ENCODE data around the gene CAPN14. TPM values are rescaled to one million over a fixed set of nuclear protein-coding genes. Genes with fewer than 3 reads are reported as not detected.

The CAPN14 gene
- polyA plus RNA-seq, 1 experiment, result 0.09 TPM

- Histone ChIP-seq H3K27me3 (ENCODE audit: control insufficient read depth, insufficient read depth, low read length) (no peaks in the 10 kb centered on the region), H3K4me3 (ENCODE audit: low read depth, low read length) (no peak overlapping the region), H3K9me3 (ENCODE audit: control insufficient read depth, insufficient read depth, low read length) (no peaks in the 10 kb centered on the region), H3K27ac (ENCODE audit: low read depth, low read length) (no peak overlapping the region)
- CTCF ChIA-PET, result no interaction called here
- TF ChIP-seq, protein P1, sequence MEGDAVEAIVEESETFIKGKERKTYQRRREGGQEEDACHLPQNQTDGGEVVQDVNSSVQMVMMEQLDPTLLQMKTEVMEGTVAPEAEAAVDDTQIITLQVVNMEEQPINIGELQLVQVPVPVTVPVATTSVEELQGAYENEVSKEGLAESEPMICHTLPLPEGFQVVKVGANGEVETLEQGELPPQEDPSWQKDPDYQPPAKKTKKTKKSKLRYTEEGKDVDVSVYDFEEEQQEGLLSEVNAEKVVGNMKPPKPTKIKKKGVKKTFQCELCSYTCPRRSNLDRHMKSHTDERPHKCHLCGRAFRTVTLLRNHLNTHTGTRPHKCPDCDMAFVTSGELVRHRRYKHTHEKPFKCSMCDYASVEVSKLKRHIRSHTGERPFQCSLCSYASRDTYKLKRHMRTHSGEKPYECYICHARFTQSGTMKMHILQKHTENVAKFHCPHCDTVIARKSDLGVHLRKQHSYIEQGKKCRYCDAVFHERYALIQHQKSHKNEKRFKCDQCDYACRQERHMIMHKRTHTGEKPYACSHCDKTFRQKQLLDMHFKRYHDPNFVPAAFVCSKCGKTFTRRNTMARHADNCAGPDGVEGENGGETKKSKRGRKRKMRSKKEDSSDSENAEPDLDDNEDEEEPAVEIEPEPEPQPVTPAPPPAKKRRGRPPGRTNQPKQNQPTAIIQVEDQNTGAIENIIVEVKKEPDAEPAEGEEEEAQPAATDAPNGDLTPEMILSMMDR (IDR thresholded peaks at IDR 0.05; ENCODE audit: low read depth, low read length), result no peak
- POLR2A ChIA-PET, result no interaction called here
- no peak for DNase-seq (ENCODE audit: low read depth, low spot score)
Measured at GRCh38 chr2:31213601-31214443, 3.5 kb downstream of the CAPN14 start.

- H3K27ac ChIP-seq (ENCODE audit: low read depth, low read length), result no peak overlapping the region
- TF ChIP-seq, protein P1 (IDR thresholded peaks at IDR 0.05; ENCODE audit: low read depth, low read length), result no peak
- no peaks in the 10 kb centered on the region for H3K27me3 ChIP-seq (ENCODE audit: control insufficient read depth, insufficient read depth, low read length)
- ChIA-PET CTCF (no interaction called here), POLR2A (no interaction called here)
- DNase-seq (ENCODE audit: low read depth, low spot score), result no peak
- H3K9me3 ChIP-seq (ENCODE audit: control insufficient read depth, insufficient read depth, low read length), result no peaks in the 10 kb centered on the region
- no peak overlapping the region for H3K4me3 ChIP-seq (ENCODE audit: low read depth, low read length)
Measured at GRCh38 chr2:31212659-31213600, 4.4 kb downstream of the CAPN14 start.

DNA sequence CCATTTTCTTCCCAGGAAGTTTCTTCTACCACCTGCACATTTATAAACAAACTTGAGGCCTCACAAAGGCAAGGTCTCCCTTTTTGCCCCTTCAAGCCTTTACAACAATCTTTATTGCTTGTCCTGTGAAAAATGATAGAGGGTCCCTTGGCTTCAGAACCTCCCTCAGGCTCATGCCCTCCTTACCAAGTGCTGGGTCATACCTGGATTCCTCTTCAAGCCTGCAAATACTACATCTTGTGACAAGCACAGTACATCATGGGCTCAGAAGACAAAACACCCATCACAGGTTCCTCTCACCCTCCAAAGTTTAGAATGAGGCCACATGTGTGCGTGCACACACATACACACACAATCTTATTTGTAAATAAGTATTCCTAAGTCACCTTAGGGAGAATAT lies 9.1 kb downstream of the CAPN14 start:
- no peaks in the 10 kb centered on the region; the same call in 1 of the 2 replicates for H3K9me3 ChIP-seq (ENCODE audit: control insufficient read depth, insufficient read depth, low read length)
- H3K4me3 ChIP-seq (ENCODE audit: low read depth, low read length), result no peak overlapping the region
- CTCF ChIA-PET, result no interaction called here
- POLR2A ChIA-PET, result interaction anchor here (0.6 kb wide), 1 partner anchor 843 kb away, joined by 3 read pairs; no protein-coding TSS in a partner anchor
- DNase-seq (ENCODE audit: low read depth, low spot score), result no peak
- no peaks in the 10 kb centered on the region for H3K27me3 ChIP-seq (ENCODE audit: control insufficient read depth, insufficient read depth, low read length)
- H3K27ac ChIP-seq (ENCODE audit: low read depth, low read length), result no peak overlapping the region
- TF ChIP-seq, protein P1 (IDR thresholded peaks at IDR 0.05; ENCODE audit: low read depth, low read length), result no peak

- Histone ChIP-seq H3K9me3 (ENCODE audit: control insufficient read depth, insufficient read depth, low read length) (no peaks in the 10 kb centered on the region; the same call in 1 of the 2 replicates), H3K27me3 (ENCODE audit: control insufficient read depth, insufficient read depth, low read length) (no peaks in the 10 kb centered on the region), H3K27ac (ENCODE audit: low read depth, low read length) (no peak overlapping the region), H3K4me3 (ENCODE audit: low read depth, low read length) (no peak overlapping the region)
- TF ChIP-seq, protein P1 (IDR thresholded peaks at IDR 0.05; ENCODE audit: low read depth, low read length), result no peak
- POLR2A ChIA-PET, result no interaction called here
- no peak for DNase-seq (ENCODE audit: low read depth, low spot score)
- CTCF ChIA-PET, result no interaction called here
Measured at GRCh38 chr2:31207790-31208189, 9.5 kb downstream of the CAPN14 start.
